GM12892 (cell line): Measurements from ENCODE around the gene ANKRD40.

Source experiments
- POLR2A ChIP-seq: IDR thresholded peaks from 2 replicates; pipeline ENCODE4 v1.6.1; 2011; ENCODE audit warnings: low read depth, low read length, control low read depth
- POLR2AphosphoS5 ChIP-seq: IDR thresholded peaks from 2 replicates; pipeline ENCODE4 v1.6.1; 2011; ENCODE audit warnings: low read depth, low read length, control low read depth

DNA sequence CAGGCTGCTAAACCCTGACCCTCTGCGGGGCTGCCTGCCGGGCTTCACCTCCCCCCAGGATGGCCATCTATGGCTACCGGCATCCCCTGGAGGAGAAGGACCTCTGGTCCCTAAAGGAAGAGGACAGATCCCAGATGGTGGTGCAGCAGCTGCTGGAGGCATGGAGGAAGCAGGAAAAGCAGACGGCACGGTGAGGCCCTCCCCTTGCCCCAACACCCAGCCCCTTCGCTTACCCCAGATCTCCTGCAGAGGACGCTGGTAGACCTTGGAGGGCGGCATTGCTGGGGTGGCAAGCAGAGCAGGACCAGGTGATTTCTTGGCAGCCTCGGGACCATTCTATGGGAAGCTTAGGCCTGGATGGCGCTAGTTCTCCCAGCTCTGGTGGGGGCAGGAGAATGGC lies 48.5 kb downstream of the ANKRD40 start:
- TF ChIP-seq POLR2A: no peak
- TF ChIP-seq POLR2AphosphoS5: no peak
